ENCODE results near the gene DLK1. TPM values are rescaled to one million over a fixed set of nuclear protein-coding genes. Genes with fewer than 3 reads are reported as not detected.

Gene DLK1
- total and polyA plus RNA-seq, 8 donors, result 7.7 to 65.5 (median 15.2) TPM

DNA sequence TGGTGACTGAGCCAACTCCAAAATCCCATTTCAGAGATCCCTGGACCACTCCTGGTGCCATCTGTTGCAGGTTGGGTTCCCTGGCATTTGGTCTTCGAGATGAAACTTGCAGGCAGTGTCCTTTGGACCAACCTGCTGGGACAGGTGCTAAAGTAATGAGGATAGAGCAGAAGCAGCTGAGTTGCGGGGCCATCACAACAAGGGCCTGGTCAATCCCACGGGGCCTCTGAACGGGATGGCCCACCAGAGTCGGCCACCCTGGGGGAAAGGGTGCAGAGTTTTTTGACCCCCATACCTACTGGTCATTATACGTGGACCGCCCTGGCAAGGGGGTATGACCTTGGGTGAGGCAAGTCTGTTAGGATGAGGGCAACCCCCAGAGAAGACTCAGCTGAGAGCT is 39.3 kb downstream of the DLK1 start:
- 75 to 88% methylated on average over 7 of the region's 7 CpGs for WGBS, 2 donors
- ATAC-seq (no peak), DNase-seq (no peak), FAIRE-seq (no peak)
- Histone ChIP-seq H3K9me3 (no peaks in the 10 kb centered on the region), H3K36me3 (no peaks in the 10 kb centered on the region), H3K4me1 (no peaks in the 10 kb centered on the region), H3K4me3 (no peak overlapping the region), H3K27me3 (no peaks in the 10 kb centered on the region), H3K27ac (no peak overlapping the region)
- TF ChIP-seq, protein P1, sequence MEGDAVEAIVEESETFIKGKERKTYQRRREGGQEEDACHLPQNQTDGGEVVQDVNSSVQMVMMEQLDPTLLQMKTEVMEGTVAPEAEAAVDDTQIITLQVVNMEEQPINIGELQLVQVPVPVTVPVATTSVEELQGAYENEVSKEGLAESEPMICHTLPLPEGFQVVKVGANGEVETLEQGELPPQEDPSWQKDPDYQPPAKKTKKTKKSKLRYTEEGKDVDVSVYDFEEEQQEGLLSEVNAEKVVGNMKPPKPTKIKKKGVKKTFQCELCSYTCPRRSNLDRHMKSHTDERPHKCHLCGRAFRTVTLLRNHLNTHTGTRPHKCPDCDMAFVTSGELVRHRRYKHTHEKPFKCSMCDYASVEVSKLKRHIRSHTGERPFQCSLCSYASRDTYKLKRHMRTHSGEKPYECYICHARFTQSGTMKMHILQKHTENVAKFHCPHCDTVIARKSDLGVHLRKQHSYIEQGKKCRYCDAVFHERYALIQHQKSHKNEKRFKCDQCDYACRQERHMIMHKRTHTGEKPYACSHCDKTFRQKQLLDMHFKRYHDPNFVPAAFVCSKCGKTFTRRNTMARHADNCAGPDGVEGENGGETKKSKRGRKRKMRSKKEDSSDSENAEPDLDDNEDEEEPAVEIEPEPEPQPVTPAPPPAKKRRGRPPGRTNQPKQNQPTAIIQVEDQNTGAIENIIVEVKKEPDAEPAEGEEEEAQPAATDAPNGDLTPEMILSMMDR (IDR thresholded peaks at IDR 0.05), result no peak
- intact Hi-C loops (cut with DNase I), result no loop called here

DNA sequence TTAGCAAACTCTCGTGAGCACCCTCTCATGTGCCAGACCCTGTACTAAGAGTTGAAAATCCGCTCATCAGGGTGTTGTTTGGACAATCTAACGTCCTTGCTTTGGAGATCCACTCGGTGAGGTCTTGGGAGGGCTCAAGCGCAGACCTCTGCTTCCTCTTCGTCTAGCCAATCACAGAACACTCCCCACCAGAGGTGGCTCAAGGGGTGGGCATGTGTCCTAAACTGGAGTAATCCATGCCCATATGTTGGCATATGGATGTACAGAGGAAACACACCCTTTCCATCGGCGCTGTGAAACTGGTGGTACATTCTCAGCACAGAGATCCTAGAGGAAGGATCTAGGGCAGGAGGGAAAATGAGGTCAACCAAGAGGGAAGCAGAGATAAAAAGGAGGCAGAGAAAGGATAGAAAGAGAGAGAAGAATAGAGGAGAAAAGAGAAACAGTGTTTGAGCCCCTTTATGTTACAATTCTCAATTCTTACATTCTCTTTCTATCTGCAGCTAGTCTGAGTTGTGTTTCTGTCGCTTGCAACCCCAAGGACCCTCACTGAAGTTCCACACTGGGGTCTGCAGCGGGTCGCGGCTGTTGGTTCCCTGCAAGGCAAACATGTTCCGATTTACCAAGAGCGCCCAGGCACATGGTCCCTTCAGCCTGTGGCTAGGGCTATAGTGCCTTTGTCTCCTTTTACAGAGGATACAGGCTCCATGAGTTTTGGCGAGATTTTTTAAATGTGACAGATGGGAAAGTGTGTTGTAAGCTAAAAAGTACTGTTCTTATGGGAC is 40.5 kb downstream of the DLK1 start:
- no peaks in the 10 kb centered on the region for H3K36me3 ChIP-seq
- TF ChIP-seq, protein P1 (IDR thresholded peaks at IDR 0.05), result no peak
- H3K9me3 ChIP-seq, result no peaks in the 10 kb centered on the region
- H3K27me3 ChIP-seq, result no peaks in the 10 kb centered on the region
- FAIRE-seq (no peak), DNase-seq (no peak), ATAC-seq (no peak)
- WGBS, 2 donors, result 67 to 80% methylated on average over 15 of the region's 15 CpGs
- H3K27ac ChIP-seq, result no peak overlapping the region
- no peaks in the 10 kb centered on the region for H3K4me1 ChIP-seq
- H3K4me3 ChIP-seq, result no peak overlapping the region
- intact Hi-C loops (cut with DNase I), result no loop called here

DNA sequence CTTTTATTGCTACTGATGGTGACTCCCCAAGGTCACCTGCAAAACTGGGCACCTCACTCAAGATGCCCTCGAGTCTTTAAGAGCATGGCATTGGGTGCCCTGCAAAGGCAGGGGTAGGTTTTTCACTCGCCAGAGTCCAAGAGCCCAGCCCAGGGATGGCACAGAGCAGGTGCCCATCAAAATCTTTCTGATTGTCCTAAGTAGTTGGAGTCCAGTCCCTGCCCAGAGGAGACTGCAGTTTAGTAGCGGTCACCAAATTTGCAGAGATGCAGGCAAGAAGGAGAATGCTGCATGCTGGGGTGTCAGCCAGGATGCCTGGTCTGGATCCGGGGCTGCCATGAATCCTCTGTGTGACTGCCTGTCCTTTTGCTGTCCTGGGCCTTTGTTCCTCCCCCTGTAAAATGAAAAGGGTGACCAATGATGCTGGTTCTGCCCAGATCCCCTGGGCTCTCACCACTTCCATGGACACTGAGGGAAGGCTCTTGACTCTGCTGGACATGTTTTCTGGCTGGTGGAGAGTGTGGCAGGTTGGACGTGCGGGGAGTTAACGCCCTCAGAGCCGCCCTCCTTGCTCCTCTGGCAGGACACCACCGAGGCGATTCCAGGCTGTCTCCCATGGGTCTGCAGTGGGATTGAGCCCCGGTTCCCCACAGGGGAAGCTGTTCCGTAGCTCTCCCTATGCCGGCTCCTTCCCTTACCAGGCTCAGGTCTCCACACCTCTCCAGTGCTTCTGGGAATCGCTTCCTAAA is 41.3 kb downstream of the DLK1 start:
- DNase-seq, result no peak
- no peak for ATAC-seq
- H3K27ac ChIP-seq, result no peak overlapping the region
- TF ChIP-seq, protein P1 (IDR thresholded peaks at IDR 0.05), result no peak
- 66 to 76% methylated on average over 14 of the region's 14 CpGs for WGBS, 2 donors
- intact Hi-C loops (cut with DNase I), result no loop called here
- no peaks in the 10 kb centered on the region for H3K4me1 ChIP-seq
- FAIRE-seq, result no peak
- no peaks in the 10 kb centered on the region for H3K27me3 ChIP-seq
- H3K4me3 ChIP-seq, result no peak overlapping the region
- no peaks in the 10 kb centered on the region for H3K36me3 ChIP-seq
- no peaks in the 10 kb centered on the region for H3K9me3 ChIP-seq

DNA sequence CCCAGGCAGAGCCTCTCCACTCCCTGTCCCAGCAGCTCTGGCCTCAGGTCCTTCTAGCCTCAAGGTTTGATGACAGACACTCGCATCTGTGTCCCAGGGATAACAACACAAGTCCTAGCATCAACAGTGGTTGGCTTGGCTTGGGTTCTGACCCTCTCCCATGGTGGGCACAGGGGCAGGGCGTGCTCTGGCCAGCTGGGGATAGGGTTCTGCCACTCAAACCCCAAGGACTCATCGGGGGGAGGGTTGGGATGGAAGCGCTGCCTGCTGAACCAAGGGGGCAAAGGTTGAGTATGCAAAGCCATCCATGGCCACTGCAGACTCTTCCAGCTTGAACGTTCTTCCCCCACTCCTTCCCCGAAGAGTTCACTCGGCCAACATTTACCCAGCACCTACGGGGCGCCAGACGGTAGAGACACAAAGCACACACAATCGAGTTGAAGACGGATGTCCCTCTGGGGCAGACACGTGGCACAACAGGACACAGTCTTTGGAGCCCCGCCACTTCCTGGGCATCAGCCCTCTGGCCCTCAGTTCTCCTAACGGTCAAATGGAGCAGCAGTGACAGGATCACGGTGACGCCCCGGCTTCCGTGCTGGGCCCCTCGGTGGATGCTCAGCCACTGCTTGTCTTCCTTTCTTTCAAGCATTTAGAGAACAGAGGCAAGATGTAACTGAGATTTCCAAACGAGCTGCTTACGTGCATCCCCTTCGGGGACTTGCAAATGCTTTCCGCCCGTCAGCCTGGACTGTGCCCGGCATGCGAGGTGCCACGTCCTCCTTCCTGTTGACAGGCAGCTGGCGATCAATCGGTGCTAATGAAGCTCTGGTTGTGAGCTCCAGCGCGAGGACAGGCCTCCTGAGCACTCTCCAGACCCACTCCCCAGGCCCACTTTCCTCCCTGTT is 42.6 kb downstream of the DLK1 start:
- no peak overlapping the region for H3K27ac ChIP-seq
- intact Hi-C loops (cut with DNase I), result no loop called here
- H3K4me1 ChIP-seq, result no peaks in the 10 kb centered on the region
- DNase-seq (no peak), FAIRE-seq (no peak), ATAC-seq (no peak)
- H3K4me3 ChIP-seq, result no peak overlapping the region
- no peaks in the 10 kb centered on the region for H3K9me3 ChIP-seq
- H3K36me3 ChIP-seq, result no peaks in the 10 kb centered on the region
- 70 to 78% methylated on average over 32 of the region's 32 CpGs for WGBS, 2 donors
- TF ChIP-seq, protein P1 (IDR thresholded peaks at IDR 0.05), result no peak
- H3K27me3 ChIP-seq, result no peaks in the 10 kb centered on the region

All from pancreas (tissue), 10 donors.